GM19372 (cell line): ENCODE data around the gene RGS6.

Experiments
- ATAC-seq: cut with Tn5 transposase; IDR thresholded peaks from one replicate; pipeline ENCODE4 v1.9.1; 2021; ENCODE audit warnings: mild to moderate bottlenecking, low read depth, moderate library complexity; ENCODE audit not compliant: unreplicated experiment

RGS6 gene

GRCh38 chr14:72008666-72009065 is 76.4 kb downstream of the RGS6 start:
- ATAC-seq: no peak

DNA sequence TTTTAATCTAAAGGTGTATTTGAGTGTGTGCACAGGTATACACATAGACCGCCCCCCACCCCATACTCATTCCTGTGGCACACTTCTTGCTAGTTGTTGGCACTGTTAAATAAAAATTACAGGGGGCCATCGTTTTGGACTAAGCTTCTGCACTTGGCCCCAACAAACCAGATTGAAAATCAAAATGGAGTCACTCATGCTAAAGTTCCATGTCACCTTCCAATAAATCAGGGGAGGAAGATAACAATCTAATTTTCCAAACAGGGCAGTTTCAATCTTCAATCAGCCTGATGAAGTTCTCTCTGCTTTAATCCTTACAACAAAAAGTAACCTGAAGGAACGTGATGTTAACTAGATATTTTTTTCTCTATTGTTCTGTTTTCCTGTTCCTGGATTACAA is 78.2 kb downstream of the RGS6 start:
- no peak for ATAC-seq

DNA sequence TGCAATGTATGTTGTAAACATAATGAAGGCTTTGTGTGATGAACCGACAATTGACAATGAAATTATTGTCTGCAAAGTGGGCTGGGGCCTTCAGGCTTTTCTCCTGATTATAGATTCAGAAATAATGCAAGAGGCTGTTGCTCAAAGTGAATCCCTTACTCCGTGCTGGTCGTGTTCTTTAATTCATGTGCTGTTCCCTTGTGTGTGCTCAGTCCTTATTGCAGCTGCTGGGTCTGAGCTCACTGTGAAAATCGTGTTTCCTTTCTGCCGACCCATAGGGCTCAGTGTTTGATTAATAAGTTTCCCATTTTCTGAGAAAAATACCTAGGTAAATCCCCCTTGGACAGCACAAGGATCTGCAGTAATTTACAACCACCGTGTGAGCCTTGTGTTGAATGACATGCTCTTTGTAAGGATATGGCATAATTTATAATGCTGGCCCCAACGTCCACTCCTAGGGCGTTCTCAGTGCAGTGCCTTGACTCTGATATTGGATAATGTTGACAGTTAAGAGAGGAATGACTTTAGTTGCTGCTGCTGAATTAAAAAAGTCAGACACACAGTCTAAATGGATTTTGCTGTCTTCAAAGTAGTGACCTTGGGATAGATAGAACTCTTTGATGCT is 81.6 kb downstream of the RGS6 start:
- no peak for ATAC-seq

GRCh38 chr14:72014486-72014885 is 82.3 kb downstream of the RGS6 start:
- no peak for ATAC-seq

- no peak for ATAC-seq
Observed at GRCh38 chr14:72017290-72017689, 85.1 kb downstream of the RGS6 start.

- ATAC-seq: no peak
Observed at GRCh38 chr14:72023128-72024042, 91.2 kb downstream of the RGS6 start.

- ATAC-seq: no peak
Observed at GRCh38 chr14:72024043-72024407, 91.8 kb downstream of the RGS6 start.

DNA sequence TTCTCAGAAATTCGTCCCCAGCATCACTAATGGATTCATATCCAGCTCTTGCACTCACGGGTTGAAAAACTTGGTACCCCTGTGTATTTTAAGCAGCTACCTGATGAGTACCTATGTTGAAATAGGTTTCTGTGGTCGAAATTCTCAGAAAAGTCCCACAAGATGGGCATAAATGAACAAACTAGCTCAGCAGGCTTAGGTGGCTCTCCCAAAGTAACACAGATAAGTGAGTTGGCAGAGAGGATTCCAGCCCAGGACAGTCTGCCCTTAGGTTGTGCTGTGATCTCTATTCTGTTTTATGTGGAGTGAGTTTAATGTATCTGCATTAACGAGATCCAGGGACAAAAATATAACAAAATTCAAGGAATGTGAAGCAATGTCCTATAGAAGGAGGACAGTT is 92.3 kb downstream of the RGS6 start:
- no peak for ATAC-seq

GRCh38 chr14:72026536-72026935 is 94.3 kb downstream of the RGS6 start:
- ATAC-seq: no peak

GRCh38 chr14:72027061-72027460 is 94.8 kb downstream of the RGS6 start:
- no peak for ATAC-seq

DNA sequence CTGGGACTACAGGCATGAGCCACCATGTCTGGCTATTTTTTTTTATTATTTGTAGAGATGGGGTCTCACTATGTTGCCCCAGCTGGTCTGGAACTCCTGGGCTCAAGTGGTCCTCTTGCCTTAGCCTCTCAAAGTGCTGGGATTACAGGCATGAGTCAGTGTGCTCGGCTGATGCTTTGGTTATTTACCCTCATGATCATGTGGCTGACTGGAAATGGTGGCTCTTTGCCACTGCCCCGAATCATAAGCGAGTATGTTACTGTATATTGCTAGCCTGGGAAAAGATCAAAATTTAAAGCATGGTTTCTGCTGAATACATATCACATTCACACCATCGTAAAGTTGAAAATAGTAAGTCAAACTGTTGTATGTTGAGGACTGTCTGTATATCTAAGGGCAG is 101.1 kb downstream of the RGS6 start:
- ATAC-seq: no peak

DNA sequence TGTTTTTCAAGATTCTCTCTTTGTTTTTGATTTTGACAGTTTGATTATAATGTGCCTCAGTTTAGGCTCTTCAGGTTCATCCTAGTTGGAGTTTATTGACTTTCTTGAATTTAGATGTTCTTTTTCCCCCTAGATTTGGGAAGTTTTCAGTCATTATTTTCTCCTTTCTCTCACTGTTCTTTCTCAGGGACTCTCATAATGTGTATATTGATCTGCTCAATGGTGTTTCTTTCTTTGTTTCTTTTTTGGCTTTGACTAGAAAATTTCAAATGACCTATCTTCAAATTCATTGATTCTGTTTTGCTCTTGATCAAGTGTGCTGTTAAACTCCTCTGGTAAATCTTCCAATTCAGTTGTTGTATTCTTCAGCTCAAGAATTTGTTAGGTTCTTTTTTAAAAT is 108.3 kb downstream of the RGS6 start:
- ATAC-seq: no peak

DNA sequence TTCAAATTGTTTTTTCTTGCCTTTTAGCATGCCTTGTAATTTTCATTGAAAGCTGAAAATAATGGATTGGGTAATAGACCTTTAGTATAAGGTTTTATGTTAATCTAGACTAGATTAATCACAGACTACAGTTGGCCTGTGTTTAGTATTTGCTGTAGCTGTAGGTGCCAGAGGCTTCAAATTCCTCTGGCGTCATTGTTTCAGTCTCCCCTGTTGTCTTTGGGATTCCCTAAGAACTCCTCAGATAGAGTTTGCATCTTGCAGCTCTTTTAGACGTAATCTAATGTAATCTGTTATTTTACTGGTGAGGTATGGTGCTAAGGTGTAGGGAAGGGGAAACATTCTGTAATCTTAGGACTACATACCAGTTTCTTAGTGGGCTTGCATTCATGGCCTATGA is 113.0 kb downstream of the RGS6 start:
- no peak for ATAC-seq

GRCh38 chr14:72045885-72046284 is 113.7 kb downstream of the RGS6 start:
- ATAC-seq: no peak

- ATAC-seq: no peak
Observed at GRCh38 chr14:72049462-72049861, 117.2 kb downstream of the RGS6 start.

GRCh38 chr14:72052356-72052755 is 120.1 kb downstream of the RGS6 start:
- no peak for ATAC-seq

DNA sequence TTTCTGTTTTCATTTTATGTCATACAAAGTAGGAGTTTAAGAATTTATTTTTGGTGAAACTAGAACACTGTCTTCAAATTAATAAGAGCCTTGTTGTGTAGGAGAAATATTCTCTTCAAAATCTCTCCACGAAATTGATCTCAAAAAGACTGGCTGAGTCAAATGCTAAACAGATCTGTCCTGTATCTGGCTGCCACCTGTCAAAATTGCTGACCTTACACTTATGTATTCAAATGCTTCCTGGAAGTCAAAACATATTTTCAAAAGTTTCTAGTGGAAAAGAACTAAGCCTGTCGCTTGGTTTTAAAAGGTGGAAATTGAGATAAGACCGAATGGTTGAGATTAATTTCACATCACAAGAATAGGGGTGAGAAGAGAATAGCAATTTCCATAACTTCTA is 121.4 kb downstream of the RGS6 start:
- no peak for ATAC-seq

DNA sequence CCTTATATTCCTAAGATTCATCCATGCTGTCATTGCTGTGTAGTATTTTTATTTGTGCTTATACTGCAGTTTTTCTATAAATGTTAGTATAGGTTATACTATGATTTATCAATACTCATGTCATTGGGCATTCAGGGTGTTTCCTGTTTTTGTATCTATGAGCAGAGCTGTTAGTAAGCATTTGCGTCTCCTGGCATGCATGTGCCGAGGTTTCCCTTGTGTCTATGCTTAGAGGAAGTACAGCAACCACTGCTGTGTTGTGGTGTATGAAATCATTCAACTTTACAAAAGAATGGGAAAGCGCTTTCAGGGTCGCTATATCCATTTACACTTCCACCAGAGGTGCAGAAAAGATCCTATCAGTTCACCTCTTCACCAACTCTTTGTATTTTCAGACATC is 122.7 kb downstream of the RGS6 start:
- ATAC-seq: no peak

GRCh38 chr14:72057701-72058285 is 125.6 kb downstream of the RGS6 start:
- ATAC-seq: no peak

- no peak for ATAC-seq
Observed at GRCh38 chr14:72060460-72060859, 128.2 kb downstream of the RGS6 start.

GRCh38 chr14:72060917-72061316 is 128.7 kb downstream of the RGS6 start:
- ATAC-seq: no peak

DNA sequence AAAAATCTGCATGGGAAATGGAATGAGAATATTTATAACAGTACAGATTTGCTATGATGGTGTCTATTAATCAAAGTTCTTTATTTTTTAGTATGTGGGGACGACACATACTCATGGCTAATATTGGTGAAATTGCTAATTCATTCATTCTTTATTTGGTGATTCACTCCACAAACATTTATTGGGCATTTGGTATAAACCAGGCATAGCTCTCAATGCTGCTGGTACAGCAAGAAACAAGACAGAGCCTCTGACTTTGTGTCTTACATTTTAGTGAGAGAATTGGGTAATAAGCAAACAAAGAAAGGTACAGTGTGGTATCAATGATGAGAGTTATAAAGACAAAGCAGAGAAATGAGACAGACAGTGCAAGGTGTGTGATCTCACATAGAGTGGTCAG is 129.5 kb downstream of the RGS6 start:
- ATAC-seq: no peak
